Ovary (tissue), 3 donors: ENCODE measurements around the gene TGFB1.
"Not testable (repeated sequence)": the region's sequence is repeated elsewhere in the genome, so short reads cannot be mapped to it uniquely, and the experiment has no call there.

Experiments
- CTCF ChIP-seq, 3 donors: fragments of 450-650 bp in 2 of 3; fragments of 200-600 bp in 1 of 3; IDR thresholded peaks; one replicate each; pipeline versions ENCODE4 v1.5.1 to v1.8.0; 2016 to 2022; ENCODE audit warnings: antibody characterized with exemption in 3 of 3, mild to moderate bottlenecking in 1 of 3
- EP300 ChIP-seq: sonication (generic); formaldehyde crosslinking; IDR thresholded peaks from one replicate; pipeline ENCODE4 v1.6.1; 2017; ENCODE audit warnings: antibody characterized with exemption
- donor health status: DM: no; HTN: no; CAD: no.

DNA sequence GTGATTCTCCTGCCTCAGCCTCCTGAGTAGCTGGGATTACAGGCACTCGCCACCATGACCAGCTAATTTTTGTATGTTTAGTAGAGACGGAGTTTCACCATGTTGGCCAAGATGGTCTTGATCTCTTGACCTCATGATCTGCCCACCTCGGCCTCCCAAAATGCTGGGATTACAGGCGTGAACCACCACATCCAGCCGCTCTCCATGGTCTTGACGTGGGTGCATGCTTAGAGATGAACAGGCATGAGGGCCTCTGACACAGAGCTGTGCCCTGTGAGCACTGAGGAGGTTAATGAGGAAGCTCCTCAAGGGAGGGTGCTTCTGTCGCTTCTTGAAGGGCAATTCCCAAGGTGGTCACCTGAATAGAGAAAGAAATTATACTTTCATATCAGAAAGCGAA is 63.9 kb downstream of the TGFB1 start:
- not testable (repeated sequence) for TF ChIP-seq CTCF (IDR thresholded peaks at IDR 0.05); EP300
